Heart right ventricle (tissue), 16 donors: Measurements from ENCODE around the gene TMEM63C. TPM values are rescaled to one million over a fixed set of nuclear protein-coding genes. Genes with fewer than 3 reads are reported as not detected.

ENCODE experiments used
- ATAC-seq, 8 donors: fragments of 200-7000 bp; cut with Tn5 transposase; one replicate each; pipeline ENCODE4 v1.9.1; 2020; ENCODE audit warnings: mild to moderate bottlenecking in 8 of 8, moderate library complexity in 8 of 8, moderate number of reproducible peaks in 1 of 8
- DNase-seq, 2 donors: peaks; one replicate each; pipeline ENCODE4 v3.0.0-alpha.2; 2020
- H3K27ac ChIP-seq, 10 donors: fragments of 200-600 bp; sonication (generic) in 2 of 10; one replicate each; pipeline versions ENCODE4 v1.5.0 to v1.8.0; 2020 to 2022; ENCODE audit warnings: mild to moderate bottlenecking in 3 of 10
- H3K27me3 ChIP-seq, 7 donors: fragments of 200-600 bp; one replicate each; pipeline ENCODE4 v1.8.0; 2021 to 2022; ENCODE audit warnings: mild to moderate bottlenecking in 2 of 7
- H3K36me3 ChIP-seq, 9 donors: fragments of 200-600 bp; sonication (generic) in 1 of 9; one replicate each; pipeline versions ENCODE4 v1.5.0 to v1.8.0; 2020 to 2022; ENCODE audit warnings: mild to moderate bottlenecking in 2 of 9
- H3K4me1 ChIP-seq, 9 donors: fragments of 200-600 bp; sonication (generic) in 1 of 9; one replicate each; pipeline versions ENCODE4 v1.5.0 to v1.8.0; 2020 to 2022; ENCODE audit warnings: mild to moderate bottlenecking in 4 of 9
- H3K4me3 ChIP-seq, 10 donors: fragments of 200-600 bp; sonication (generic) in 2 of 10; one replicate each; pipeline versions ENCODE4 v1.5.0 to v1.8.0; 2020 to 2022; ENCODE audit warnings: mild to moderate bottlenecking in 7 of 10, moderate library complexity in 2 of 10
- H3K9me3 ChIP-seq, 11 donors: fragments of 200-600 bp in 10 of 11; sonication (generic) in 2 of 11; one replicate each; pipeline versions ENCODE4 v1.5.0 to v1.8.0; 2013 to 2022; ENCODE audit warnings: mild to moderate bottlenecking in 2 of 11, control low read depth in 1 of 11, moderate library complexity in 1 of 11
- WGBS, 2 donors: extraction: QIAGEN DNeasy Blood & Tissue Kit; methylation state at CpG; one replicate each; pipeline ENCODE4 v1.1.7; 2013; ENCODE audit warnings: inconsistent platforms in 1 of 2; 5-methylcytosine and 5-hydroxymethylcytosine counted together
- intact Hi-C, 10 donors: fragments of 100-400 bp; cut with DNase I; formaldehyde crosslinking; loops; one replicate each; pipeline versions ENCODE4 v1.11.1 to v1.14.2; 2022
- polyA plus RNA-seq, 2 donors: library from polyadenylated mRNA; stranded (reverse); fragments of 200-250 nt; gene quantifications; one replicate each; pipeline ENCODE4 v1.2.3, GENCODE V29; 2013
- total RNA-seq, 10 donors: library from RNA; stranded (reverse); fragmentation: NEBNext Ultra II Directional in 3 of 10; extraction: Animal tissue kit (Norgen Biotek cat#: 25700) in 3 of 10; gene quantifications; one replicate each; pipeline versions ENCODE4 v1.2.1 to v1.2.4, GENCODE V29; 2021 to 2023
- TF ChIP-seq, protein P1 (sequence below), 9 donors: fragments of 200-600 bp; sonication (generic) in 2 of 9; IDR thresholded peaks; one replicate each; pipeline versions ENCODE4 v1.5.0 to v1.8.0; 2021 to 2022; ENCODE audit warnings: antibody characterized with exemption in 9 of 9, mild to moderate bottlenecking in 5 of 9, moderate library complexity in 1 of 9
- donor health status: Arrhythmogenic right ventricular cardiomyopathy.
- donor health status: ischemic (EF 13 %, LVEDD 7.1; RV severe dilation, severe dysfunction).
- donor health status: healthy with polysubstance abuse.
- donor health status: DM: no; HTN: yes; CAD: no.
- donor health status: DM: no; HTN: no; CAD: no.
- donor health status: ischemic (EF 25% LVEDD 6.9; RV normal size, moderate dysfunction).
- donor health status: ischemic (EF 25% LVEDD 5.7; RV mildly dilated, moderate dysfunction).
- donor health status: healthy.
- donor health status: DM: yes; HTN: yes; CAD: no.
- donor health status: Ischemic cardiomyopathy.
- donor health status: ischemic (EF 35%, LVEDD 5.7; RV mildly dilated, moderate dysfunction).
- donor health status: nonischemic (EF 11% LVEDD 7.7; RV severe dilation, severe dysfunction).
- donor health status: DM: yes; HTN: yes; CAD: no.
- donor health status: PGD.
- donor health status: ischemic (EF 29% LVEDD 5.4; RV normal size, mild dysfunction).
- donor health status: nonischemic (EF 23%, LVEDD 6.1; RV moderate dilation, normal function).

Gene TMEM63C
- total and polyA plus RNA-seq, 12 donors = under 0.01 to 7.2 (median 0.53) TPM

DNA sequence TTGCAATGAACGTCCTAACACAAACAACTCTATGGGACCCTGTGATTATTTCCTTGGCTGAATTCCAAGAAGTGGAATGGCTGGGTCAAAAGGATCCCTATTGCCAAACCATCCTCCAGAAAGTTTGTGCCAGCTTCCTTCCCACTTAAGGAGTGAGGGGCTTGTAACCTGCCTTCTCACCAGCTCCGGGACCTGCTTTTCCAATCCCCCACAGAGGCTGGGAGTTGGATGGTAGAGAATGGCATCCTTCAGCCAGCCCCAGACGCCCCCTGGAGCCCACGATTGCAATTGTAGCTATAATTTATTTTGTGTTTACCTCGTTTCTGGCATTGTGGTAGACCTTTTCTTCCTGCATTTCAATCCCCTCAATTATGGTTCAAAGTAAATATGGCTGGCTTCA lies 30.4 kb upstream of the TMEM63C start:
- 1 to 4% methylated on average over 5 of the region's 5 CpGs for WGBS, 2 donors
- Histone ChIP-seq H3K36me3 (no peaks in the 10 kb centered on the region), H3K27ac (no peak overlapping the region), H3K9me3 (no peaks in the 10 kb centered on the region), H3K4me3 (no peak overlapping the region), H3K4me1 (peaks cover 0 to 14% (median 0%) of the 10 kb centered on the region in 9 donors), H3K27me3 (peaks cover 0 to 53% (median 40%) of the 10 kb centered on the region in 7 donors)
- intact Hi-C loops = loop anchor here in 9 of 10 donors (5.0 to 10.0 kb wide), 5 partner anchors 154 to 394 kb away; no protein-coding TSS in a partner anchor
- ATAC-seq (no peak), DNase-seq (no peak)
- TF ChIP-seq, protein P1, sequence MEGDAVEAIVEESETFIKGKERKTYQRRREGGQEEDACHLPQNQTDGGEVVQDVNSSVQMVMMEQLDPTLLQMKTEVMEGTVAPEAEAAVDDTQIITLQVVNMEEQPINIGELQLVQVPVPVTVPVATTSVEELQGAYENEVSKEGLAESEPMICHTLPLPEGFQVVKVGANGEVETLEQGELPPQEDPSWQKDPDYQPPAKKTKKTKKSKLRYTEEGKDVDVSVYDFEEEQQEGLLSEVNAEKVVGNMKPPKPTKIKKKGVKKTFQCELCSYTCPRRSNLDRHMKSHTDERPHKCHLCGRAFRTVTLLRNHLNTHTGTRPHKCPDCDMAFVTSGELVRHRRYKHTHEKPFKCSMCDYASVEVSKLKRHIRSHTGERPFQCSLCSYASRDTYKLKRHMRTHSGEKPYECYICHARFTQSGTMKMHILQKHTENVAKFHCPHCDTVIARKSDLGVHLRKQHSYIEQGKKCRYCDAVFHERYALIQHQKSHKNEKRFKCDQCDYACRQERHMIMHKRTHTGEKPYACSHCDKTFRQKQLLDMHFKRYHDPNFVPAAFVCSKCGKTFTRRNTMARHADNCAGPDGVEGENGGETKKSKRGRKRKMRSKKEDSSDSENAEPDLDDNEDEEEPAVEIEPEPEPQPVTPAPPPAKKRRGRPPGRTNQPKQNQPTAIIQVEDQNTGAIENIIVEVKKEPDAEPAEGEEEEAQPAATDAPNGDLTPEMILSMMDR (IDR thresholded peaks at IDR 0.05) = peak in 8 of 9 donors; percentile 6 to 51 (median 38)

DNA sequence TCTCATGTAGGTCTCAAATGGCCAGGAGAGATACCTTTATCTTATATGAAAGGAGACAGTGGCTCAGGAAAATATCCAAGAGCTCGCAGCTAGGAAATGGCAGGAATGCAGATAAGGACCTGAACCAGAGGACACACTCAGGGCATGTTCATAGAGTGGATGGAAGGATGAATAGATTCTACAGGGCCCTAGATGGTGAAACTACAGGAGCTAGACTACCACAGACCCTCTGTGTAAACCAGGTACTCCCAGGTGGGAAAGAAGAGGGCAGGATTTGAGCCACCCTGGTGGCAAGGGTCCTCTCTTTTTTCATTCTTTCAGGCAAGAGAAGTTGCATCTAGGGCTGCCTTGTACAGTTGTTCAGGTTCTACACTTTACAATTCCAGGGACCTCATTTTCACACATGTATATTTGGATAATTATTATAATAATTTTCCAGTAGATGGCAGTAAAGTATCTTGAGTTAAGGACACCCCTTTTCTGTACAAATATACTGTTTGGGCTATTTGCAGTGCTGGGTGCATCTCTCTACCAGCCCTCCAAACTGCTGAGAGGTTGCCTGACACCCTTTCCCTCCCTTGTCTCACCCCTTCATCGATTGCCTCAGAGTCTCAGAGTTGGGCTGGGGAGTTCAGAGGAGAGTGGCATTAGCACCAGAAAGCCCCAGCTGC lies 29.5 kb upstream of the TMEM63C start:
- Histone ChIP-seq H3K4me3 (no peak overlapping the region), H3K27ac (no peak overlapping the region), H3K36me3 (no peaks in the 10 kb centered on the region), H3K27me3 (peaks cover 0 to 45% (median 32%) of the 10 kb centered on the region in 7 donors), H3K4me1 (peaks cover 0 to 14% (median 0%) of the 10 kb centered on the region in 9 donors), H3K9me3 (no peaks in the 10 kb centered on the region)
- 12 to 27% methylated on average over 2 of the region's 2 CpGs for WGBS, 2 donors
- TF ChIP-seq, protein P1 (IDR thresholded peaks at IDR 0.05) = peak in 5 of 9 donors; percentile 26 to 42 (median 31)
- peak in 4 of 8 donors; percentile 25 to 57 (median 45) for ATAC-seq
- DNase-seq = no peak
- intact Hi-C loops = loop anchor here (1.0 to 10.0 kb wide), 7 partner anchors 153 to 393 kb away; no protein-coding TSS in a partner anchor

DNA sequence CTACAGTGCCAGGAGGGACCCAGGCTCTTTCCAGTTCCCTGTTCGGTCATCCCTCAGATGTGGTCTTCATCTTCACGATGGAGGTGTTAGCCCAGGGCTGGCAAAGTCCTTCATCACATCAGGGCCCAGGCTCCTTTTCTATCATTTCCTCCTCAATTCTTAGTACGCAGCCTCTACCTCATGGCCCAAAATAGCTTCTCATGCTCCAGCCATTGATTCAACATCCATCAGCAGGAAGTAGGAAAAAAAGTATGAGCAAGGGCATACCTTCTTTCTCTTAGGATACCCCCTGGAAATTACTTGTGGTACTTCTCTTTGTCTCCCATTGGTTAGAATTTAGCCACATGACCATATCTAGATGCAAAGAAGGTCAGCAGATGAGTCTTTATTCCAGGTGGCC lies 27.8 kb upstream of the TMEM63C start:
- 90 to 93% methylated on average over 3 of the region's 3 CpGs for WGBS, 2 donors
- intact Hi-C loops = loop anchor here in 9 of 10 donors (2.0 to 10.0 kb wide), 6 partner anchors 151 to 391 kb away; no protein-coding TSS in a partner anchor

DNA sequence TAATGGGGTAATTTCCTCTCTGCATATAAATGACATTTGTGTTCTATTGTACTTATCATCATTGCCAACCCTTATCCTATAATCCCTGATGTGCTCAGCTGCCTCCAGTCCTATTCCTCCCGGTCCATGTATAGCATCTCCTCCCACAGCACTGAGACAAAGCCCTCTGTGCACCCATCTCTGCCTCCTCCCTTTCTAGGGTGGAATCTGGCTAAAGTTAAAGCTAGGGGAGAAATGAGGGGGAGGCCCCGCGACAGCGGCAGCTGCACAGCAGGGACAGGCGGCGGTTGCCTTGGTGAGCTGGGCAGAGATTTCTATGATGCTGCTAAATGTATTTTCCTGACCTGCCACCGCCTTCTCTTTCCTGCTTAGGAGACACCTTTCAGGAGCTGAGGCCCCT lies 27.2 kb upstream of the TMEM63C start:
- ATAC-seq = no peak

More for the DNA sequence above, 27.8 kb upstream of the TMEM63C start:
- H3K4me1 ChIP-seq = peaks cover 0 to 22% (median 4%) of the 10 kb centered on the region in 9 donors
- no peaks in the 10 kb centered on the region for H3K36me3 ChIP-seq
- TF ChIP-seq, protein P1 (IDR thresholded peaks at IDR 0.05) = no peak
- DNase-seq = no peak
- ATAC-seq = no peak
- H3K9me3 ChIP-seq = no peaks in the 10 kb centered on the region
- H3K27me3 ChIP-seq = peaks cover 0 to 50% (median 33%) of the 10 kb centered on the region in 7 donors
- H3K4me3 ChIP-seq = no peak overlapping the region
- no peak overlapping the region for H3K27ac ChIP-seq

More for the DNA sequence above, 27.2 kb upstream of the TMEM63C start:
- WGBS, 2 donors = 47 to 63% methylated on average over 7 of the region's 7 CpGs
- H3K9me3 ChIP-seq = no peaks in the 10 kb centered on the region
- no peak overlapping the region for H3K4me3 ChIP-seq
- no peak overlapping the region for H3K27ac ChIP-seq
- no peak for DNase-seq
- H3K27me3 ChIP-seq = peaks cover 0 to 56% (median 33%) of the 10 kb centered on the region in 7 donors
- TF ChIP-seq, protein P1 (IDR thresholded peaks at IDR 0.05) = no peak
- no peaks in the 10 kb centered on the region for H3K36me3 ChIP-seq
- intact Hi-C loops = loop anchor here in 9 of 10 donors (5.0 to 10.0 kb wide), 5 partner anchors 150 to 390 kb away; no protein-coding TSS in a partner anchor
- peaks cover 0 to 22% (median 4%) of the 10 kb centered on the region in 9 donors for H3K4me1 ChIP-seq
